Neural crest cell (in vitro differentiated cells): ENCODE measurements around the gene PKP4. TPM values are rescaled to one million over a fixed set of nuclear protein-coding genes. Genes with fewer than 3 reads are reported as not detected.

Experiments used
- DNase-seq: peaks from one replicate; pipeline ENCODE4 v3.0.0; 2021; ENCODE audit warnings: low read depth, mixed read lengths, low spot score
- H3K27ac Mint-ChIP-seq: one replicate; pipeline ENCODE4 v1.8.0; 2021; ENCODE audit warnings: mild to moderate bottlenecking, mixed read lengths; ENCODE audit not compliant: unreplicated experiment
- H3K27me3 Mint-ChIP-seq: 2 replicates; pipeline ENCODE4 v1.8.0; 2021; ENCODE audit warnings: low read depth, mild to moderate bottlenecking, mixed read lengths
- H3K36me3 Mint-ChIP-seq: 2 replicates; pipeline ENCODE4 v1.8.0; 2021; ENCODE audit warnings: low read depth, mild to moderate bottlenecking, mixed read lengths
- H3K4me1 Mint-ChIP-seq: 2 replicates; pipeline ENCODE4 v1.8.0; 2021; ENCODE audit warnings: mixed read lengths
- H3K4me3 Mint-ChIP-seq: one replicate; pipeline ENCODE4 v1.8.0; 2021; ENCODE audit warnings: mild to moderate bottlenecking, mixed read lengths
- H3K9me3 Mint-ChIP-seq: 2 replicates; pipeline ENCODE4 v1.8.0; 2021; ENCODE audit warnings: mixed read lengths
- total RNA-seq: library from RNA; stranded (reverse); gene quantifications from 2 replicates; pipeline ENCODE4 v1.2.1, GENCODE V29; 2021
- TF ChIP-seq, protein P1 (sequence below): fragments of 200-600 bp; sonication (generic); conservative IDR thresholded peaks from 2 replicates; pipeline ENCODE4 v1.5.0; 2021; ENCODE audit warnings: antibody characterized with exemption, mild to moderate bottlenecking

The PKP4 gene
- total RNA-seq, 1 donor from 2014 or later = 52.7 TPM

GRCh38 chr2:158712791-158713522 is 256.2 kb downstream of the PKP4 start:
- H3K4me1 Mint-ChIP-seq = peaks cover 23% of the 10 kb centered on the region
- no peak for DNase-seq
- H3K27me3 Mint-ChIP-seq = peaks cover 3% of the 10 kb centered on the region
- no peak overlapping the region for H3K27ac Mint-ChIP-seq
- H3K36me3 Mint-ChIP-seq = peaks cover 9% of the 10 kb centered on the region
- TF ChIP-seq, protein P1, sequence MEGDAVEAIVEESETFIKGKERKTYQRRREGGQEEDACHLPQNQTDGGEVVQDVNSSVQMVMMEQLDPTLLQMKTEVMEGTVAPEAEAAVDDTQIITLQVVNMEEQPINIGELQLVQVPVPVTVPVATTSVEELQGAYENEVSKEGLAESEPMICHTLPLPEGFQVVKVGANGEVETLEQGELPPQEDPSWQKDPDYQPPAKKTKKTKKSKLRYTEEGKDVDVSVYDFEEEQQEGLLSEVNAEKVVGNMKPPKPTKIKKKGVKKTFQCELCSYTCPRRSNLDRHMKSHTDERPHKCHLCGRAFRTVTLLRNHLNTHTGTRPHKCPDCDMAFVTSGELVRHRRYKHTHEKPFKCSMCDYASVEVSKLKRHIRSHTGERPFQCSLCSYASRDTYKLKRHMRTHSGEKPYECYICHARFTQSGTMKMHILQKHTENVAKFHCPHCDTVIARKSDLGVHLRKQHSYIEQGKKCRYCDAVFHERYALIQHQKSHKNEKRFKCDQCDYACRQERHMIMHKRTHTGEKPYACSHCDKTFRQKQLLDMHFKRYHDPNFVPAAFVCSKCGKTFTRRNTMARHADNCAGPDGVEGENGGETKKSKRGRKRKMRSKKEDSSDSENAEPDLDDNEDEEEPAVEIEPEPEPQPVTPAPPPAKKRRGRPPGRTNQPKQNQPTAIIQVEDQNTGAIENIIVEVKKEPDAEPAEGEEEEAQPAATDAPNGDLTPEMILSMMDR = no peak
- H3K9me3 Mint-ChIP-seq = peaks cover 14% of the 10 kb centered on the region
- H3K4me3 Mint-ChIP-seq = no peak overlapping the region

DNA sequence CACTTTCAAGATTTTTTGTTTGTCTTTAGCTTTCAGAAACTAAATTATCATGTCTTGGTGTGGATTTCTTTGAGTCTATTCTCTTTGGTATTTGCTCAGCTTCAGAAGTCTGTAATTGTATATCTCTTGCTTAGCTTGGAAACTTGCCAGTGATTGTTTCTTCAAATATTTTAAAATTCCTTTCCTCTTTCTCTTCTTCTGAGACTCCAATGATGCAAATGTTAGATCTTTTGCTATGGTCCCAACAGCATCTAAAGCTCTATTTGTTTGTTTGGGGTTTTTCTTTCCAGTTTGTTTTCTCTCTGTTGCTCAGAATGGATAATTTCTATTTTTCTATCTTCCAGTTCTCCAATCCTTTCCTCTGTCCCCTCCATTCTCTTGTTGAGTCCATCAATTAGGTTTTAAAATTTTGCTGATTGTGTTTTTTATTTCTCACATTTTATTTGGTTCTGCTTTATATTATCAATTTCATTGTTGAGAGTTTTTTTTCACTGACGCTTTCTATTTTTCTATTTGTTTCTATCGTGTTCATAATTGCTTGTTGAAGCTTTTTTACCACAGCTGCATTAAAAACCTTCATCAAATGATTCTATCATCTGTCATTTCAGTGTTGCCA is 256.9 kb downstream of the PKP4 start:
- TF ChIP-seq, protein P1 = no peak
- H3K36me3 Mint-ChIP-seq = peaks cover 9% of the 10 kb centered on the region
- H3K9me3 Mint-ChIP-seq = peaks cover 14% of the 10 kb centered on the region
- no peak overlapping the region for H3K27ac Mint-ChIP-seq
- no peak for DNase-seq
- H3K27me3 Mint-ChIP-seq = peaks cover 9% of the 10 kb centered on the region
- no peak overlapping the region for H3K4me3 Mint-ChIP-seq
- peaks cover 23% of the 10 kb centered on the region for H3K4me1 Mint-ChIP-seq

- peaks cover 14% of the 10 kb centered on the region for H3K9me3 Mint-ChIP-seq
- H3K27ac Mint-ChIP-seq = no peak overlapping the region
- peaks cover 17% of the 10 kb centered on the region for H3K27me3 Mint-ChIP-seq
- no peak overlapping the region for H3K4me3 Mint-ChIP-seq
- TF ChIP-seq, protein P1 = no peak
- peaks cover 9% of the 10 kb centered on the region for H3K36me3 Mint-ChIP-seq
- no peak for DNase-seq
- peaks cover 23% of the 10 kb centered on the region for H3K4me1 Mint-ChIP-seq
Observed at GRCh38 chr2:158714420-158714819, 257.7 kb downstream of the PKP4 start.

DNA sequence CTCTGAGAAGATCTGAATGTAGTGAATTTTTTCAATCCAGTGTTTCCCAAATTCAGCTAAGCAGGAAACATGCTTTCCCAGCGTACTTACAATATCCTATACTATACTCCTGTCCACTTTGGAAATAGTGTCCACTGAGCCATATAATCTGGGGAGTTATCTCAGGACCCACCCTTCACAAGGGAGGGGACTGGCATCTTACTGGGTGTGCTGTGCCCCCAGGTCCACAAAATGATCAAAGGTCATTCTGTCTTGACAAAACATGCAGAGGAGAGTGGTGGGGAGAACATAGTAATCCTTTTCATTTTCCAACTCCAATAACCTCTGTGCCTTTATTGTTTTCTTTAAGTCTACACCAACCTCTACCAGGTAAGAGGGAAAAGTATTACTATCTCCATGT is 258.6 kb downstream of the PKP4 start:
- TF ChIP-seq, protein P1 = no peak
- H3K36me3 Mint-ChIP-seq = peaks cover 6% of the 10 kb centered on the region
- no peak for DNase-seq
- H3K9me3 Mint-ChIP-seq = peaks cover 10% of the 10 kb centered on the region
- H3K27ac Mint-ChIP-seq = no peak overlapping the region
- H3K4me3 Mint-ChIP-seq = no peak overlapping the region
- peaks cover 27% of the 10 kb centered on the region for H3K27me3 Mint-ChIP-seq
- H3K4me1 Mint-ChIP-seq = peaks cover 23% of the 10 kb centered on the region

DNA sequence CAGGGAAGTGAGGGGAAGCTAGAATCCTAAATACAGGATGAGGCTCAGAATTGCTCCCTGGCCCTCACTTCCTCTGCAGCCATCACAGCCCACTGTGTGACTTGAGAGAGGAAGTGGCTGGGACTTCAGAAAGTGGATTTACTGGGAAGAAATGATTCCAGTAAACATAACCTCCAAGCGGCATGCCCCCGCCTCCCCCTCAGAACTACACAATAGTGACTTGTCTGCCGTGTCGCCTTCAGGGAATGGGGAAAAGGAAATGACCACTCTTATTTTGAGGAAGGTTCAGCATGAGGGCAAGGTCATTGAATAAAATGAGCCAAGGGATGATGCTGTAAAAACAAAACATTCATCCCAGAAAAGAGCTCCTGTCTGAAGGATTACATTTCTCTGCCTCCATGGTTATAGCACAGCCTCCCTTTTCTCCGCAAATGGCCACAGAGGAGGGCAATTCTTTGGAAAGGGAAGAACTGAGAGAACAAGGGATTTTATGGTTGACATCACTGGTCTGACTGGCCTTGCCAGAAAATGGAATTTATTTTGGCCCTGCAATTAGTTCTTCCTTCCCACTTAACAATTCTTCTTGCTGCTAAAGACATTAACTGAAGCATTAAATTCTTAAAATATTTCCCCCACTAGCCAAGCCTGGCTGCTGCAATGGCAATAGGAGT is 259.5 kb downstream of the PKP4 start:
- Mint-ChIP-seq H3K9me3 (peaks cover 10% of the 10 kb centered on the region), H3K27ac (no peak overlapping the region), H3K36me3 (peaks cover 6% of the 10 kb centered on the region), H3K27me3 (peaks cover 35% of the 10 kb centered on the region), H3K4me1 (peaks cover 23% of the 10 kb centered on the region), H3K4me3 (no peak overlapping the region)
- DNase-seq = peak; percentile 31
- TF ChIP-seq, protein P1 = no peak
